ENCODE measurements around the gene WDR47. TPM values are rescaled to one million over a fixed set of nuclear protein-coding genes. Genes with fewer than 3 reads are reported as not detected.
"Not testable (repeated sequence)": the region's sequence is repeated elsewhere in the genome, so short reads cannot be mapped to it uniquely, and the experiment has no call there.

The WDR47 gene
- polyA plus RNA-seq, 2 of the 4 experiments (the other 2 are of a cell fraction) = 5.5 to 10.8 TPM

DNA sequence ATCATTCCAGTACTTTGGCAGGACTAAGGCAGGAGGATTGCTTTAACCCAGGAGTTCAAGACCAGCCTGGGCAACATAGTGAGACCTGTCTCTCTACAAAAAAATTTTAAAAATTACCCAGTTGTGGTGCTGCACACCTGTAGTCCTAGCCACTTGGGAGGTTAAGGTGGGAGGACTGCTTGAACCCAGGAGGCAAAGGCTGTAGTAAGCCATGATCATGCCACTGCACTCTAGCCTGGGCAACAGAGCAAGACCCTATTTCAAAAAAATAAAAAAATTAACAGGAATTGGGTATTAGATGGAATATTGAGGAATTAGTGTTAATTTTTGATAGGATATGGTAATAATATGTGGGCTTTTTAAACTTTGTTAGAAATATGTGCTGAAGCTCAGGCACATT lies 17.1 kb upstream of the WDR47 start (continued):
- TF ChIP-seq NPAS2 (CRISPR knock-in tag; IDR thresholded peaks at IDR 0.05; ENCODE audit: borderline replicate concordance) = no peak
- no peak for TF ChIP-seq MYC (IDR thresholded peaks at IDR 0.05; ENCODE audit: borderline replicate concordance, low read length)
- TF ChIP-seq, protein P1, sequence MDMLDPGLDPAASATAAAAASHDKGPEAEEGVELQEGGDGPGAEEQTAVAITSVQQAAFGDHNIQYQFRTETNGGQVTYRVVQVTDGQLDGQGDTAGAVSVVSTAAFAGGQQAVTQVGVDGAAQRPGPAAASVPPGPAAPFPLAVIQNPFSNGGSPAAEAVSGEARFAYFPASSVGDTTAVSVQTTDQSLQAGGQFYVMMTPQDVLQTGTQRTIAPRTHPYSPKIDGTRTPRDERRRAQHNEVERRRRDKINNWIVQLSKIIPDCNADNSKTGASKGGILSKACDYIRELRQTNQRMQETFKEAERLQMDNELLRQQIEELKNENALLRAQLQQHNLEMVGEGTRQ (IDR thresholded peaks at IDR 0.05) = no peak

DNA sequence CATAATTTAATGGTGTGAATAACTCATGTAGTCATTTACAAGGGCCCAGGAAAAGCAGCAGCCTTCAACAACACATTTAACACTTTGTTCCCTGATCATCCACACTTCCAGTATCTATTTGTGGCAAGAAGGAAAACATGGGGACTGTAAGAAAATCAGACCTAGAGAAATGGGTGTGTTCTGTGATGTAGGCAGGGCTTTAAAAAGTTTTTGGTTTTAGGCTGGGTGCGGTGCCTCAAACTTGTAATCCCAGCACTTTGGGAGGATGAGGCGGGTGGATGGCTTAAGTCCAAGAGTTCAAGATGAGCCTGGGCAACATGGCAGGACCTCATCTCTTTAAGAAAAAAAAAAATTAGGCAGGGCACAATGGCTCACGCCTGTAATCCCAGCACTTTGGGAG lies 14.2 kb upstream of the WDR47 start:
- no peak overlapping the region for H3K4me2 ChIP-seq
- ATAC-seq (no peak), DNase-seq (ENCODE audit: low read depth in 1 of 2, low spot score in 1 of 2) (no peak), FAIRE-seq (no peak)
- no peak overlapping the region for H3K27ac ChIP-seq
- TF ChIP-seq FOXS1 (CRISPR knock-in tag; IDR thresholded peaks at IDR 0.05) (no peak), MAZ (IDR thresholded peaks at IDR 0.05; ENCODE audit: borderline replicate concordance, low read depth, low read length) (no peak), EHMT2 (IDR thresholded peaks at IDR 0.05; ENCODE audit: low read depth) (no peak), EHF (CRISPR knock-in tag; IDR thresholded peaks at IDR 0.05) (no peak)
- TF ChIP-seq, protein P2, sequence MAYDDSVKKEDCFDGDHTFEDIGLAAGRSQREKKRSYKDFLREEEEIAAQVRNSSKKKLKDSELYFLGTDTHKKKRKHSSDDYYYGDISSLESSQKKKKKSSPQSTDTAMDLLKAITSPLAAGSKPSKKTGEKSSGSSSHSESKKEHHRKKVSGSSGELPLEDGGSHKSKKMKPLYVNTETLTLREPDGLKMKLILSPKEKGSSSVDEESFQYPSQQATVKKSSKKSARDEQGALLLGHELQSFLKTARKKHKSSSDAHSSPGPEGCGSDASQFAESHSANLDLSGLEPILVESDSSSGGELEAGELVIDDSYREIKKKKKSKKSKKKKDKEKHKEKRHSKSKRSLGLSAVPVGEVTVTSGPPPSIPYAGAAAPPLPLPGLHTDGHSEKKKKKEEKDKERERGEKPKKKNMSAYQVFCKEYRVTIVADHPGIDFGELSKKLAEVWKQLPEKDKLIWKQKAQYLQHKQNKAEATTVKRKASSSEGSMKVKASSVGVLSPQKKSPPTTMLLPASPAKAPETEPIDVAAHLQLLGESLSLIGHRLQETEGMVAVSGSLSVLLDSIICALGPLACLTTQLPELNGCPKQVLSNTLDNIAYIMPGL (CRISPR knock-in tag; IDR thresholded peaks at IDR 0.05; ENCODE audit: borderline replicate concordance) = no peak
- ChIA-PET POLR2A (no interaction called here), CTCF (no interaction called here)
- no peaks in the 10 kb centered on the region for H3K4me1 ChIP-seq
- no peak overlapping the region for H3K4me3 ChIP-seq
- WGBS (ENCODE audit: missing lambda C conversion rate) = 90% methylated on average over 3 of the region's 3 CpGs
- H3K9me3 ChIP-seq = no peaks in the 10 kb centered on the region

DNA sequence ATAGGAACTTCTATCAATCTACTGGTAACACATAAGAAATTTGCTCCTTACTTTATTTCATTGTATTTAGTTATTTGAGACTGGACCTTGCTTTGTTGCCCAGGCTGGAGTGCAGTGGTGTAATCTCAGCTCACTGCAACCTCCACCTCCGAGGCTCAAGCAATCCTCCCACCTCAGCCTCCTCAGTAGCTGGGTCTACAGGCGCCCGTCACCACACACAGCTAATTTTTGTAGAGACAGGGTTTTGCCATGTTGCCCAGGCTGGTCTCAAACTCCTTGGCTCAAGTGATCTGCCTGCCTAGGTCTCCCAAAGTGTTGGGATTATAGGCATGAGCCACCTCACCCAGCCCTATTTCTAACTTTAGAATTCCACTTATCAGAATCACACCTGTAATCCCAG lies 10.2 kb upstream of the WDR47 start:
- FAIRE-seq; DNase-seq (ENCODE audit: low read depth in 1 of 2, low spot score in 1 of 2); H3K4me3 ChIP-seq; POLR2A ChIA-PET; CTCF ChIA-PET; H3K4me2 ChIP-seq; ATAC-seq; H3K4me1 ChIP-seq; H3K9me3 ChIP-seq; H3K27ac ChIP-seq: not testable (repeated sequence)
- WGBS (ENCODE audit: missing lambda C conversion rate) = 88% methylated on average over 3 of the region's 3 CpGs

DNA sequence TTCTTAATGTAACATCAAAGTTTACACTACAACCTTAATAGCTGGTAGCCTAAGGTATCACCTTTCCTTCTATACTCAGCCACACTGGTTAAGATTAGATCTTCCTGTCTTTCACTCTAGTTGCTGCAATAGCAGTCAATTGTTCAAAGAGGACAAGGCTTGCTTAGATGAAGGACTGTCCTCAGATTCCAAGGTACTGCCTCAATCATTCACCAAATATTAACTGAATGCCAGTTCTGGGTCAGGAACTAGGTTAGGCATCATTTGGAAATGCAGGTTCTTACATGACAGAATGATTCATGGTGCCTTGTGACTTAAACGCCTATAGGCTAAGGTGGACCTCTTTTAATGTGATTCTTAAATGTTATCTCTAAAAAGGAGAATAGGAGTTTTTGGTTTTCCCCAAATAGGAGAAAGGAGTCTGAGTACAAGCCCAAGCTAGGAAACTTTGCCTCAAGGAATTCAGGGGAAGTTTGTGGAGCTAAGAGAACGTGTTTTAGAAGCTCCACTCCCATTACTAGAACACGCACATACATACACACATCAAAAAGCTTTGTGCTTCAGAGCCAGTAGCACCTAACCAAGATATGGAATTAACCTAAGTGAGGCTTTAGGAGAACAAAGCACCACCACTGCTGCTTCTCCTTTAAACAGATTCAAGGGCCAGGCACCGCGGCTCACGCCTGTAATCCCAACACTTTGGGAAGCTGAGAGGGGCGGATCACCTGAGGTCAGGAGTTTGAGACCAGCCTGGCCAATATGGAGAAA lies 8.5 kb upstream of the WDR47 start:
- Histone ChIP-seq H3K4me2 (no peak overlapping the region), H3K4me1 (no peaks in the 10 kb centered on the region), H3K27ac (no peak overlapping the region), H3K9me3 (no peaks in the 10 kb centered on the region), H3K4me3 (no peak overlapping the region)
- no peak for DNase-seq (ENCODE audit: low read depth in 1 of 2, low spot score in 1 of 2)
- CTCF ChIA-PET = interaction anchor here (0.6 kb wide), 1 partner anchor 24 kb away, joined by 3 read pairs; no protein-coding TSS in a partner anchor
- FAIRE-seq = no peak
- WGBS (ENCODE audit: missing lambda C conversion rate) = 64% methylated on average over 7 of the region's 7 CpGs
- ATAC-seq = no peak
- POLR2A ChIA-PET = no interaction called here
- TF ChIP-seq EHMT2 (IDR thresholded peaks at IDR 0.05; ENCODE audit: low read depth) (no peak), NFE2L2 (conservative IDR thresholded peaks at IDR 0.05; ENCODE audit: low read length) (no peak), ESRRA (IDR thresholded peaks at IDR 0.05; ENCODE audit: borderline replicate concordance, low read length) (no peak), CEBPB (IDR thresholded peaks at IDR 0.05) (no peak), MYC (IDR thresholded peaks at IDR 0.05; ENCODE audit: borderline replicate concordance, low read length) (no peak), HOXA7 (CRISPR knock-in tag; IDR thresholded peaks at IDR 0.05) (no peak), POLR2AphosphoS2 (conservative IDR thresholded peaks at IDR 0.05; ENCODE audit: low read length) (no peak), GATA3 (IDR thresholded peaks at IDR 0.05; ENCODE audit: borderline replicate concordance) (no peak), PHF8 (IDR thresholded peaks at IDR 0.05; ENCODE audit: borderline replicate concordance, low read depth) (no peak), ZC3H11A (IDR thresholded peaks at IDR 0.05) (no peak), EHF (CRISPR knock-in tag; IDR thresholded peaks at IDR 0.05) (no peak), JUN (IDR thresholded peaks at IDR 0.05) (no peak), CBX2 (IDR thresholded peaks at IDR 0.05; ENCODE audit: borderline replicate concordance, low read depth) (no peak), FOSL2 (IDR thresholded peaks at IDR 0.05) (no peak), FOSL2 (CRISPR knock-in tag; IDR thresholded peaks at IDR 0.05) (no peak), ZFP36 (IDR thresholded peaks at IDR 0.05; ENCODE audit: borderline replicate concordance, partially characterized antibody) (no peak), MAZ (IDR thresholded peaks at IDR 0.05; ENCODE audit: borderline replicate concordance, low read depth, low read length) (no peak), SMC3 (IDR thresholded peaks at IDR 0.05) (no peak)
- TF ChIP-seq, protein P3, sequence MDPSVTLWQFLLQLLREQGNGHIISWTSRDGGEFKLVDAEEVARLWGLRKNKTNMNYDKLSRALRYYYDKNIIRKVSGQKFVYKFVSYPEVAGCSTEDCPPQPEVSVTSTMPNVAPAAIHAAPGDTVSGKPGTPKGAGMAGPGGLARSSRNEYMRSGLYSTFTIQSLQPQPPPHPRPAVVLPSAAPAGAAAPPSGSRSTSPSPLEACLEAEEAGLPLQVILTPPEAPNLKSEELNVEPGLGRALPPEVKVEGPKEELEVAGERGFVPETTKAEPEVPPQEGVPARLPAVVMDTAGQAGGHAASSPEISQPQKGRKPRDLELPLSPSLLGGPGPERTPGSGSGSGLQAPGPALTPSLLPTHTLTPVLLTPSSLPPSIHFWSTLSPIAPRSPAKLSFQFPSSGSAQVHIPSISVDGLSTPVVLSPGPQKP (IDR thresholded peaks at IDR 0.05; ENCODE audit: low read depth, low read length) = no peak
- TF ChIP-seq, protein P1 (IDR thresholded peaks at IDR 0.05) = no peak
- TF ChIP-seq, protein P2 (CRISPR knock-in tag; IDR thresholded peaks at IDR 0.05; ENCODE audit: borderline replicate concordance) = no peak

Measured in A549 (cell line).